HepG2 (cell line): ENCODE measurements around the gene CRK. TPM values are rescaled to one million over a fixed set of nuclear protein-coding genes. Genes with fewer than 3 reads are reported as not detected.
A peak's percentile ranks its signal among the peaks of the same experiment; 100 is the strongest.

Source experiments
- ATF5 ChIP-seq: sonication (generic); formaldehyde crosslinking; IDR thresholded peaks from 2 replicates; pipeline ENCODE4 v1.4.0; 2020; ENCODE audit warnings: mild to moderate bottlenecking, low read depth, missing genetic modification reagents
- EEA1 ChIP-seq: sonication (generic); formaldehyde crosslinking; IDR thresholded peaks from 2 replicates; pipeline ENCODE4 v1.5.1; 2020; ENCODE audit warnings: mild to moderate bottlenecking, missing genetic modification reagents, borderline replicate concordance
- FOSL1 ChIP-seq: sonication (generic); formaldehyde crosslinking; IDR thresholded peaks from 2 replicates; pipeline ENCODE4 v1.9.0; 2021; ENCODE audit warnings: missing genetic modification reagents, borderline replicate concordance
- HNF4A ChIP-seq: sonication (generic); formaldehyde crosslinking; IDR thresholded peaks from 2 replicates; pipeline ENCODE4 v1.4.0; 2020; ENCODE audit warnings: missing genetic modification reagents
- NFE2 ChIP-seq: sonication (generic); formaldehyde crosslinking; IDR thresholded peaks from 2 replicates; pipeline ENCODE4 v1.4.0; 2020; ENCODE audit warnings: missing genetic modification reagents
- PTBP1 ChIP-seq: fragments of 200-400 bp; formaldehyde crosslinking; IDR thresholded peaks from 2 replicates; pipeline ENCODE4 v1.6.1; 2018; ENCODE audit warnings: low read length, low read depth; ENCODE audit not compliant: poor library complexity, severe bottlenecking
- RBM39 ChIP-seq: fragments of 200-400 bp; formaldehyde crosslinking; IDR thresholded peaks from one replicate; pipeline ENCODE4 v1.6.1; 2018; ENCODE audit warnings: antibody characterized with exemption, mild to moderate bottlenecking, low read depth, low read length; ENCODE audit not compliant: poor library complexity, severe bottlenecking
- TRAFD1 ChIP-seq: sonication (generic); formaldehyde crosslinking; IDR thresholded peaks from 2 replicates; pipeline ENCODE4 v1.5.1; 2020; ENCODE audit warnings: missing genetic modification reagents, mild to moderate bottlenecking, borderline replicate concordance
- U2AF2 ChIP-seq: fragments of 200-400 bp; formaldehyde crosslinking; IDR thresholded peaks from 2 replicates; pipeline ENCODE4 v1.6.1; 2017; ENCODE audit warnings: low read depth, mild to moderate bottlenecking, low read length
- ZBTB39 ChIP-seq: sonication (generic); formaldehyde crosslinking; IDR thresholded peaks from 2 replicates; pipeline ENCODE4 v1.5.0; 2020; ENCODE audit warnings: missing genetic modification reagents
- ZKSCAN1 ChIP-seq: fragments of 150-350 bp; IDR thresholded peaks from 2 replicates; pipeline ENCODE4 v1.6.1; 2014; ENCODE audit warnings: low read length
- ZMYM2 ChIP-seq: sonication (generic); formaldehyde crosslinking; IDR thresholded peaks from 2 replicates; pipeline ENCODE4 v1.8.0; 2022; ENCODE audit warnings: mild to moderate bottlenecking, missing genetic modification reagents
- ZNF136 ChIP-seq: sonication (generic); formaldehyde crosslinking; IDR thresholded peaks from 2 replicates; pipeline ENCODE4 v1.8.1; 2022; ENCODE audit warnings: low read depth, mild to moderate bottlenecking, moderate library complexity, missing genetic modification reagents
- ZNF143 ChIP-seq: sonication (generic); formaldehyde crosslinking; IDR thresholded peaks from 2 replicates; pipeline ENCODE4 v1.4.0; 2020; ENCODE audit warnings: missing genetic modification reagents
- ZNF563 ChIP-seq: sonication (generic); formaldehyde crosslinking; IDR thresholded peaks from 2 replicates; pipeline ENCODE4 v1.8.0; 2022; ENCODE audit warnings: mild to moderate bottlenecking, moderate library complexity, missing genetic modification reagents
- ZNF589 ChIP-seq: sonication (generic); formaldehyde crosslinking; conservative IDR thresholded peaks from 2 replicates; pipeline ENCODE4 v1.8.0; 2022; ENCODE audit warnings: mild to moderate bottlenecking, moderate library complexity, missing genetic modification reagents
- ZNF629 ChIP-seq: sonication (generic); formaldehyde crosslinking; conservative IDR thresholded peaks from 2 replicates; pipeline ENCODE4 v1.5.0; 2020; ENCODE audit warnings: missing genetic modification reagents
- ZNF644 ChIP-seq: IDR thresholded peaks from 2 replicates; pipeline ENCODE4 v1.6.1; 2016; ENCODE audit warnings: low read depth
- polyA plus RNA-seq, 8 experiments: library from polyadenylated mRNA; depleted of rRNA in 3 of 8; stranded (reverse) in 7 of 8; unstranded in 1 of 8; fragments of >200 nt; fragmentation: Illumina TruSeq in 4 of 8; extraction: Trizol in 4 of 8; gene quantifications; 2 replicates each; pipeline versions ENCODE4 v1.2.1 to v1.2.3, GENCODE V29; 2011 to 2016; ENCODE audit warnings: low read depth in 4 of 8, missing spikeins in 1 of 8, mixed read lengths in 1 of 8; ENCODE audit not compliant: insufficient read depth in 1 of 8
- total RNA-seq, 5 experiments: library from RNA; depleted of rRNA; stranded (reverse); fragments of >200 nt; fragmentation: Illumina TruSeq; extraction: Trizol; gene quantifications; 2 replicates each; pipeline ENCODE4 v1.2.3, GENCODE V29; 2016; ENCODE audit warnings: low read depth in 1 of 5
- TF ChIP-seq, protein P1 (sequence below): sonication (generic); formaldehyde crosslinking; IDR thresholded peaks from 2 replicates; pipeline ENCODE4 v1.4.0; 2020; ENCODE audit warnings: missing genetic modification reagents
- TF ChIP-seq, protein P2 (sequence below): sonication (generic); formaldehyde crosslinking; IDR thresholded peaks from 2 replicates; pipeline ENCODE4 v1.4.0; 2020; ENCODE audit warnings: mild to moderate bottlenecking, missing genetic modification reagents

Gene CRK
- total and polyA plus RNA-seq, 2 of the 13 experiments (the other 11 are each of a cell fraction or from before 2014, with no cell fraction given): 47.4 to 54.2 TPM

GRCh38 chr17:1455797-1456599 is at the start of gene CRK (continued):
- TF ChIP-seq ZNF563 (CRISPR knock-in tag): peak; percentile 67
- no peak for TF ChIP-seq NFE2 (CRISPR knock-in tag)
- peak; percentile 35 for TF ChIP-seq RBM39
- TF ChIP-seq, protein P1, sequence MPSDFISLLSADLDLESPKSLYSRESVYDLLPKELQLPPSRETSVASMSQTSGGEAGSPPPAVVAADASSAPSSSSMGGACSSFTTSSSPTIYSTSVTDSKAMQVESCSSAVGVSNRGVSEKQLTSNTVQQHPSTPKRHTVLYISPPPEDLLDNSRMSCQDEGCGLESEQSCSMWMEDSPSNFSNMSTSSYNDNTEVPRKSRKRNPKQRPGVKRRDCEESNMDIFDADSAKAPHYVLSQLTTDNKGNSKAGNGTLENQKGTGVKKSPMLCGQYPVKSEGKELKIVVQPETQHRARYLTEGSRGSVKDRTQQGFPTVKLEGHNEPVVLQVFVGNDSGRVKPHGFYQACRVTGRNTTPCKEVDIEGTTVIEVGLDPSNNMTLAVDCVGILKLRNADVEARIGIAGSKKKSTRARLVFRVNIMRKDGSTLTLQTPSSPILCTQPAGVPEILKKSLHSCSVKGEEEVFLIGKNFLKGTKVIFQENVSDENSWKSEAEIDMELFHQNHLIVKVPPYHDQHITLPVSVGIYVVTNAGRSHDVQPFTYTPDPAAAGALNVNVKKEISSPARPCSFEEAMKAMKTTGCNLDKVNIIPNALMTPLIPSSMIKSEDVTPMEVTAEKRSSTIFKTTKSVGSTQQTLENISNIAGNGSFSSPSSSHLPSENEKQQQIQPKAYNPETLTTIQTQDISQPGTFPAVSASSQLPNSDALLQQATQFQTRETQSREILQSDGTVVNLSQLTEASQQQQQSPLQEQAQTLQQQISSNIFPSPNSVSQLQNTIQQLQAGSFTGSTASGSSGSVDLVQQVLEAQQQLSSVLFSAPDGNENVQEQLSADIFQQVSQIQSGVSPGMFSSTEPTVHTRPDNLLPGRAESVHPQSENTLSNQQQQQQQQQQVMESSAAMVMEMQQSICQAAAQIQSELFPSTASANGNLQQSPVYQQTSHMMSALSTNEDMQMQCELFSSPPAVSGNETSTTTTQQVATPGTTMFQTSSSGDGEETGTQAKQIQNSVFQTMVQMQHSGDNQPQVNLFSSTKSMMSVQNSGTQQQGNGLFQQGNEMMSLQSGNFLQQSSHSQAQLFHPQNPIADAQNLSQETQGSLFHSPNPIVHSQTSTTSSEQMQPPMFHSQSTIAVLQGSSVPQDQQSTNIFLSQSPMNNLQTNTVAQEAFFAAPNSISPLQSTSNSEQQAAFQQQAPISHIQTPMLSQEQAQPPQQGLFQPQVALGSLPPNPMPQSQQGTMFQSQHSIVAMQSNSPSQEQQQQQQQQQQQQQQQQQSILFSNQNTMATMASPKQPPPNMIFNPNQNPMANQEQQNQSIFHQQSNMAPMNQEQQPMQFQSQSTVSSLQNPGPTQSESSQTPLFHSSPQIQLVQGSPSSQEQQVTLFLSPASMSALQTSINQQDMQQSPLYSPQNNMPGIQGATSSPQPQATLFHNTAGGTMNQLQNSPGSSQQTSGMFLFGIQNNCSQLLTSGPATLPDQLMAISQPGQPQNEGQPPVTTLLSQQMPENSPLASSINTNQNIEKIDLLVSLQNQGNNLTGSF (CRISPR knock-in tag): no peak
- no peak for TF ChIP-seq ZNF629 (CRISPR knock-in tag)
- TF ChIP-seq ZKSCAN1: no peak
- TF ChIP-seq EEA1 (CRISPR knock-in tag): no peak; the same call in 1 of the 2 replicates
- TF ChIP-seq HNF4A (CRISPR knock-in tag): no peak
- no peak for TF ChIP-seq ATF5 (CRISPR knock-in tag)
- no peak for TF ChIP-seq ZMYM2
- TF ChIP-seq TRAFD1 (CRISPR knock-in tag): no peak
- TF ChIP-seq U2AF2: no peak
- peak; percentile 90 for TF ChIP-seq ZNF143
- TF ChIP-seq ZNF136 (CRISPR knock-in tag): no peak
- TF ChIP-seq, protein P2, sequence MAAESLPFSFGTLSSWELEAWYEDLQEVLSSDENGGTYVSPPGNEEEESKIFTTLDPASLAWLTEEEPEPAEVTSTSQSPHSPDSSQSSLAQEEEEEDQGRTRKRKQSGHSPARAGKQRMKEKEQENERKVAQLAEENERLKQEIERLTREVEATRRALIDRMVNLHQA (CRISPR knock-in tag): no peak
- TF ChIP-seq PTBP1: no peak
- TF ChIP-seq ZNF644 (CRISPR knock-in tag): no peak
- no peak for TF ChIP-seq FOSL1 (CRISPR knock-in tag)
- TF ChIP-seq ZBTB39 (CRISPR knock-in tag): no peak
- TF ChIP-seq ZNF589: peak; percentile 51; the same call in 1 of the 2 replicates
